GM18507 (cell line): ENCODE measurements around the gene CPHXL2.
A peak's percentile ranks its signal among the peaks of the same experiment; 100 is the strongest.

Experiments
- DNase-seq: peaks from one replicate; pipeline ENCODE4 v3.0.0; 2011; ENCODE audit warnings: low read depth; ENCODE audit not compliant: insufficient read length; ENCODE audit errors: extremely low spot score
- FAIRE-seq: peaks from 2 replicates; lab custom pipeline; 2011; peaks lifted over from hg19 to GRCh38; lab: Jason Lieb, UNC

Gene CPHXL2

GRCh38 chr16:75676909-75677308 is at the start of gene CPHXL2:
Gene CPHXL2 (minus strand): TSS chr16:75677009. CDS start chr16:75676999, 10 bp downstream.
- FAIRE-seq: no peak
- no peak for DNase-seq

GRCh38 chr16:75726390-75726789 is 49.6 kb upstream of the CPHXL2 start, which contains the start of gene CPHXL:
Gene CPHXL (minus strand): TSS chr16:75726490. CDS start chr16:75726442, 48 bp downstream.
- DNase-seq (no peak), FAIRE-seq (no peak)

GRCh38 chr16:75718452-75718851 is 41.6 kb upstream of the CPHXL2 start:
- FAIRE-seq: no peak
- DNase-seq: no peak

- no peak for FAIRE-seq
These were observed 37.9 kb upstream of the CPHXL2 start for GRCh38 chr16:75714661-75715060.

GRCh38 chr16:75710344-75710743 is 33.5 kb upstream of the CPHXL2 start:
- DNase-seq (no peak), FAIRE-seq (no peak)

More at GRCh38 chr16:75714661-75715060, 37.9 kb upstream of the CPHXL2 start:
- DNase-seq: no peak

GRCh38 chr16:75703306-75703705 is 26.5 kb upstream of the CPHXL2 start:
- no peak for DNase-seq
- no peak for FAIRE-seq

- FAIRE-seq (no peak), DNase-seq (no peak)
These were observed 25.4 kb upstream of the CPHXL2 start for GRCh38 chr16:75702242-75702641.

GRCh38 chr16:75701361-75701760 is 24.6 kb upstream of the CPHXL2 start, which contains the start of gene DUXB:
Gene DUXB (minus strand): TSS chr16:75701461. CDS start chr16:75701418, 43 bp downstream.
- DNase-seq (no peak), FAIRE-seq (no peak)

GRCh38 chr16:75697571-75697970 is 20.8 kb upstream of the CPHXL2 start:
- no peak for FAIRE-seq
- DNase-seq: no peak

GRCh38 chr16:75695708-75696107 is 18.9 kb upstream of the CPHXL2 start:
- FAIRE-seq (no peak), DNase-seq (no peak)

GRCh38 chr16:75687361-75687760 is 10.6 kb upstream of the CPHXL2 start:
- FAIRE-seq: no peak

GRCh38 chr16:75682308-75682707 is 5.5 kb upstream of the CPHXL2 start:
- DNase-seq: no peak
- no peak for FAIRE-seq

More at GRCh38 chr16:75687361-75687760, 10.6 kb upstream of the CPHXL2 start:
- no peak for DNase-seq

- DNase-seq: no peak
- FAIRE-seq: no peak
These were observed 2.6 kb upstream of the CPHXL2 start for GRCh38 chr16:75679366-75679765.

- FAIRE-seq: no peak
- no peak for DNase-seq
These were observed 9.3 kb downstream of the CPHXL2 start for GRCh38 chr16:75667503-75667902.

GRCh38 chr16:75660726-75661302 is 16.0 kb downstream of the CPHXL2 start:
- DNase-seq (no peak), FAIRE-seq (no peak)

- no peak for FAIRE-seq
- DNase-seq: no peak
These were observed 16.5 kb downstream of the CPHXL2 start for GRCh38 chr16:75660321-75660720.

- FAIRE-seq (no peak), DNase-seq (no peak)
These were observed 18.6 kb downstream of the CPHXL2 start for GRCh38 chr16:75658175-75658574.

GRCh38 chr16:75653922-75654321 is 22.9 kb downstream of the CPHXL2 start:
- no peak for DNase-seq
- no peak for FAIRE-seq

- DNase-seq (no peak), FAIRE-seq (peak; percentile 79)
These were observed 28.3 kb downstream of the CPHXL2 start for GRCh38 chr16:75648265-75649076.

GRCh38 chr16:75647492-75648264 is 29.1 kb downstream of the CPHXL2 start, which contains the start of the genes KARS1 and TERF2IP:
Gene KARS1 (minus strand): TSS chr16:75647665. CDS start chr16:75647639, 26 bp downstream.
Gene TERF2IP (plus strand): TSS chr16:75647773. CDS start chr16:75647883, 110 bp downstream.
- FAIRE-seq: peak; percentile 95
- peak; percentile 88 for DNase-seq
